ENCODE measurements around the gene PLS1. TPM values are rescaled to one million over a fixed set of nuclear protein-coding genes. Genes with fewer than 3 reads are reported as not detected.

PLS1 gene
- polyA plus RNA-seq, 1 experiment = 1.7 TPM

- no peak for DNase-seq (ENCODE audit: low read depth, low spot score)
- CTCF ChIA-PET = no interaction called here
- H3K27me3 ChIP-seq (ENCODE audit: control insufficient read depth, insufficient read depth, low read length) = peaks cover 2% of the 10 kb centered on the region
- H3K27ac ChIP-seq (ENCODE audit: low read depth, low read length) = no peak overlapping the region
- TF ChIP-seq, protein P1, sequence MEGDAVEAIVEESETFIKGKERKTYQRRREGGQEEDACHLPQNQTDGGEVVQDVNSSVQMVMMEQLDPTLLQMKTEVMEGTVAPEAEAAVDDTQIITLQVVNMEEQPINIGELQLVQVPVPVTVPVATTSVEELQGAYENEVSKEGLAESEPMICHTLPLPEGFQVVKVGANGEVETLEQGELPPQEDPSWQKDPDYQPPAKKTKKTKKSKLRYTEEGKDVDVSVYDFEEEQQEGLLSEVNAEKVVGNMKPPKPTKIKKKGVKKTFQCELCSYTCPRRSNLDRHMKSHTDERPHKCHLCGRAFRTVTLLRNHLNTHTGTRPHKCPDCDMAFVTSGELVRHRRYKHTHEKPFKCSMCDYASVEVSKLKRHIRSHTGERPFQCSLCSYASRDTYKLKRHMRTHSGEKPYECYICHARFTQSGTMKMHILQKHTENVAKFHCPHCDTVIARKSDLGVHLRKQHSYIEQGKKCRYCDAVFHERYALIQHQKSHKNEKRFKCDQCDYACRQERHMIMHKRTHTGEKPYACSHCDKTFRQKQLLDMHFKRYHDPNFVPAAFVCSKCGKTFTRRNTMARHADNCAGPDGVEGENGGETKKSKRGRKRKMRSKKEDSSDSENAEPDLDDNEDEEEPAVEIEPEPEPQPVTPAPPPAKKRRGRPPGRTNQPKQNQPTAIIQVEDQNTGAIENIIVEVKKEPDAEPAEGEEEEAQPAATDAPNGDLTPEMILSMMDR (IDR thresholded peaks at IDR 0.05; ENCODE audit: low read depth, low read length) = no peak
- no peaks in the 10 kb centered on the region for H3K9me3 ChIP-seq (ENCODE audit: control insufficient read depth, insufficient read depth, low read length)
- H3K4me3 ChIP-seq (ENCODE audit: low read depth, low read length) = no peak overlapping the region
- POLR2A ChIA-PET = no interaction called here
Measured at GRCh38 chr3:142604940-142605339, 8.7 kb downstream of the PLS1 start.

- TF ChIP-seq, protein P1 (IDR thresholded peaks at IDR 0.05; ENCODE audit: low read depth, low read length) = no peak
- POLR2A ChIA-PET = no interaction called here
- CTCF ChIA-PET = interaction anchor here (0.6 to 1.2 kb wide), 2 partner anchors 17 to 483 kb away, joined by 3 to 4 read pairs; no protein-coding TSS in a partner anchor
- Histone ChIP-seq H3K27ac (ENCODE audit: low read depth, low read length) (no peak overlapping the region), H3K27me3 (ENCODE audit: control insufficient read depth, insufficient read depth, low read length) (peaks cover 2% of the 10 kb centered on the region), H3K9me3 (ENCODE audit: control insufficient read depth, insufficient read depth, low read length) (no peaks in the 10 kb centered on the region), H3K4me3 (ENCODE audit: low read depth, low read length) (no peak overlapping the region)
- no peak for DNase-seq (ENCODE audit: low read depth, low spot score)
Measured at GRCh38 chr3:142608631-142609030, 12.4 kb downstream of the PLS1 start.

- Histone ChIP-seq H3K27ac (ENCODE audit: low read depth, low read length) (no peak overlapping the region), H3K27me3 (ENCODE audit: control insufficient read depth, insufficient read depth, low read length) (no peaks in the 10 kb centered on the region), H3K4me3 (ENCODE audit: low read depth, low read length) (no peak overlapping the region), H3K9me3 (ENCODE audit: control insufficient read depth, insufficient read depth, low read length) (no peaks in the 10 kb centered on the region)
- ChIA-PET POLR2A (no interaction called here), CTCF (interaction anchor here (0.6 to 1.2 kb wide), 2 partner anchors 17 to 484 kb away, joined by 3 to 4 read pairs; no protein-coding TSS in a partner anchor)
- TF ChIP-seq, protein P1 (IDR thresholded peaks at IDR 0.05; ENCODE audit: low read depth, low read length) = no peak
- DNase-seq (ENCODE audit: low read depth, low spot score) = no peak
Measured at GRCh38 chr3:142609136-142609535, 12.9 kb downstream of the PLS1 start.

- no peak overlapping the region for H3K4me3 ChIP-seq (ENCODE audit: low read depth, low read length)
- ChIA-PET CTCF (no interaction called here), POLR2A (no interaction called here)
- TF ChIP-seq, protein P1 (IDR thresholded peaks at IDR 0.05; ENCODE audit: low read depth, low read length) = no peak
- H3K27me3 ChIP-seq (ENCODE audit: control insufficient read depth, insufficient read depth, low read length) = no peaks in the 10 kb centered on the region
- no peak for DNase-seq (ENCODE audit: low read depth, low spot score)
- H3K9me3 ChIP-seq (ENCODE audit: control insufficient read depth, insufficient read depth, low read length) = no peaks in the 10 kb centered on the region
- H3K27ac ChIP-seq (ENCODE audit: low read depth, low read length) = no peak overlapping the region
Measured at GRCh38 chr3:142611206-142611605, 15.0 kb downstream of the PLS1 start.

GRCh38 chr3:142613491-142613890, 17.3 kb downstream of the PLS1 start:
- TF ChIP-seq, protein P1 (IDR thresholded peaks at IDR 0.05; ENCODE audit: low read depth, low read length) = no peak
- POLR2A ChIA-PET = no interaction called here
- Histone ChIP-seq H3K27ac (ENCODE audit: low read depth, low read length) (no peak overlapping the region), H3K27me3 (ENCODE audit: control insufficient read depth, insufficient read depth, low read length) (no peaks in the 10 kb centered on the region), H3K9me3 (ENCODE audit: control insufficient read depth, insufficient read depth, low read length) (no peaks in the 10 kb centered on the region), H3K4me3 (ENCODE audit: low read depth, low read length) (no peak overlapping the region)
- no peak for DNase-seq (ENCODE audit: low read depth, low spot score)
- CTCF ChIA-PET = no interaction called here

Data from AG04450 (cell line).